Mesothelial cell of epicardium (in vitro differentiated cells): ENCODE data around the gene TLE4. TPM values are rescaled to one million over a fixed set of nuclear protein-coding genes. Genes with fewer than 3 reads are reported as not detected.

ENCODE experiments used
- DNase-seq, 2 experiments: peaks; one replicate each; pipeline ENCODE4 v3.0.0; 2021; ENCODE audit warnings: low spot score in 2 of 2; ENCODE audit not compliant: unreplicated experiment in 2 of 2
- H3K27ac Mint-ChIP-seq: 2 replicates; pipeline ENCODE4 v1.8.0; 2021; ENCODE audit warnings: mixed read lengths
- H3K27me3 Mint-ChIP-seq: 2 replicates; pipeline ENCODE4 v1.8.0; 2021; ENCODE audit warnings: low read depth, mixed read lengths
- H3K36me3 Mint-ChIP-seq: 2 replicates; pipeline ENCODE4 v1.8.0; 2021; ENCODE audit warnings: mixed read lengths
- H3K4me1 Mint-ChIP-seq: 2 replicates; pipeline ENCODE4 v1.8.0; 2021; ENCODE audit warnings: mixed read lengths
- H3K4me3 Mint-ChIP-seq: 2 replicates; pipeline ENCODE4 v1.8.0; 2021; ENCODE audit warnings: mild to moderate bottlenecking, moderate library complexity, mixed read lengths
- H3K9me3 Mint-ChIP-seq: 2 replicates; pipeline ENCODE4 v1.8.0; 2021; ENCODE audit warnings: mixed read lengths
- CTCF ChIP-seq: fragments of 200-600 bp; sonication (generic); IDR thresholded peaks from one replicate; pipeline ENCODE4 v1.5.0; 2021; ENCODE audit warnings: antibody characterized with exemption; ENCODE audit not compliant: unreplicated experiment
- total RNA-seq: library from RNA; stranded (reverse); gene quantifications from 3 replicates; pipeline ENCODE4 v1.2.1, GENCODE V29; 2021

Gene TLE4
- total RNA-seq, 1 donor from 2014 or later: 63.6 TPM

GRCh38 chr9:79708541-79708940 is 136.8 kb downstream of the TLE4 start:
- no peaks in the 10 kb centered on the region for H3K27me3 Mint-ChIP-seq
- no peaks in the 10 kb centered on the region for H3K4me1 Mint-ChIP-seq
- no peaks in the 10 kb centered on the region for H3K9me3 Mint-ChIP-seq
- H3K36me3 Mint-ChIP-seq: peaks cover 56% of the 10 kb centered on the region
- no peak overlapping the region for H3K27ac Mint-ChIP-seq
- H3K4me3 Mint-ChIP-seq: no peak overlapping the region
- TF ChIP-seq CTCF: no peak
- no peak for DNase-seq

GRCh38 chr9:79709743-79710674 is 138.2 kb downstream of the TLE4 start:
- H3K4me1 Mint-ChIP-seq: no peaks in the 10 kb centered on the region
- H3K4me3 Mint-ChIP-seq: no peak overlapping the region
- no peak for TF ChIP-seq CTCF
- no peak overlapping the region for H3K27ac Mint-ChIP-seq
- peaks cover 62% of the 10 kb centered on the region for H3K36me3 Mint-ChIP-seq
- H3K27me3 Mint-ChIP-seq: no peaks in the 10 kb centered on the region
- peaks cover 3% of the 10 kb centered on the region for H3K9me3 Mint-ChIP-seq
- no peak for DNase-seq

- H3K27me3 Mint-ChIP-seq: no peaks in the 10 kb centered on the region
- TF ChIP-seq CTCF: no peak
- H3K36me3 Mint-ChIP-seq: peaks cover 47% of the 10 kb centered on the region
- H3K4me1 Mint-ChIP-seq: no peaks in the 10 kb centered on the region
- peaks cover 3% of the 10 kb centered on the region for H3K9me3 Mint-ChIP-seq
- H3K4me3 Mint-ChIP-seq: no peak overlapping the region
- no peak overlapping the region for H3K27ac Mint-ChIP-seq
- DNase-seq: no peak
These were observed 140.1 kb downstream of the TLE4 start for GRCh38 chr9:79711874-79712273.

GRCh38 chr9:79719021-79719420 is 147.3 kb downstream of the TLE4 start:
- no peaks in the 10 kb centered on the region for H3K4me1 Mint-ChIP-seq
- H3K36me3 Mint-ChIP-seq: peaks cover 53% of the 10 kb centered on the region
- H3K27me3 Mint-ChIP-seq: no peaks in the 10 kb centered on the region
- no peak overlapping the region for H3K4me3 Mint-ChIP-seq
- peaks cover 3% of the 10 kb centered on the region for H3K9me3 Mint-ChIP-seq
- DNase-seq: no peak
- no peak overlapping the region for H3K27ac Mint-ChIP-seq
- TF ChIP-seq CTCF: no peak

GRCh38 chr9:79719989-79720388 is 148.2 kb downstream of the TLE4 start:
- Mint-ChIP-seq H3K4me3 (no peak overlapping the region), H3K36me3 (peaks cover 51% of the 10 kb centered on the region), H3K27me3 (no peaks in the 10 kb centered on the region), H3K9me3 (no peaks in the 10 kb centered on the region), H3K4me1 (no peaks in the 10 kb centered on the region), H3K27ac (no peak overlapping the region)
- no peak for TF ChIP-seq CTCF
- DNase-seq: no peak
